ENCODE data around the gene ARAP1.

- TF ChIP-seq CTCF (IDR thresholded peaks at IDR 0.05; ENCODE audit: low read length) (no peak), EZH2 (optimal IDR thresholded peaks at IDR 0.05; ENCODE audit: low read depth, low read length) (no peak)
Observed at GRCh38 chr11:72665911-72666472, 86.2 kb downstream of the ARAP1 start.
